DOHH2 (cell line): ENCODE results near the gene AHI1.

Source experiments
- CTCF ChIP-seq: fragments of 200-600 bp; sonication (generic); IDR thresholded peaks from one replicate; pipeline ENCODE4 v1.5.1; 2014; ENCODE audit warnings: antibody characterized with exemption, mild to moderate bottlenecking, low read depth, low read length; ENCODE audit not compliant: poor library complexity, severe bottlenecking
- EZH2phosphoT487 ChIP-seq: fragments of 200-600 bp; sonication (generic); IDR thresholded peaks from 2 replicates; pipeline ENCODE4 v1.6.1; 2017; ENCODE audit warnings: borderline replicate concordance, mild to moderate bottlenecking, antibody characterized with exemption, low read length, moderate library complexity, mixed read lengths

GRCh38 chr6:135390458-135390857 is 107.1 kb downstream of the AHI1 start:
- TF ChIP-seq CTCF (no peak), EZH2phosphoT487 (no peak)
